ENCODE data around the gene HIF1A. TPM values are rescaled to one million over a fixed set of nuclear protein-coding genes. Genes with fewer than 3 reads are reported as not detected.

The HIF1A gene
- total and polyA plus RNA-seq, 2 of the 13 experiments (the other 11 are each of a cell fraction or from before 2014, with no cell fraction given): 41.0 to 126 TPM

GRCh38 chr14:61695695-61696527, 598 bp downstream of the HIF1A start (continued):
- no peak; a peak in 2 of 4 replicates for TF ChIP-seq HMGXB4 (CRISPR knock-in tag; IDR thresholded peaks at IDR 0.05; ENCODE audit: borderline replicate concordance in 1 of 2, low read depth in 1 of 2)
- no peak for TF ChIP-seq ATF6 (CRISPR knock-in tag; conservative IDR thresholded peaks at IDR 0.05)
- no peak for TF ChIP-seq ZNF460 (CRISPR knock-in tag; IDR thresholded peaks at IDR 0.05; ENCODE audit: borderline replicate concordance)
- TF ChIP-seq MEIS1 (CRISPR knock-in tag; IDR thresholded peaks at IDR 0.05; ENCODE audit: borderline replicate concordance): no peak
- no peak for TF ChIP-seq MAFK (conservative IDR thresholded peaks at IDR 0.05 in 1 of 2, IDR thresholded peaks at IDR 0.05 in 1 of 2; ENCODE audit: low read length in 2 of 2)
- no peak for TF ChIP-seq CBX5 (CRISPR knock-in tag; IDR thresholded peaks at IDR 0.05; ENCODE audit: borderline replicate concordance)
- no peak for TF ChIP-seq XRCC5 (optimal IDR thresholded peaks at IDR 0.05; ENCODE audit: low read length)
- no peak; the same call in 1 of the 2 replicates for TF ChIP-seq STAG1 (CRISPR knock-in tag; IDR thresholded peaks at IDR 0.05)
- no peak for TF ChIP-seq FIP1L1 (IDR thresholded peaks at IDR 0.05; ENCODE audit: borderline replicate concordance, insufficient read depth, low read depth, low read length)
- TF ChIP-seq BCLAF1 (IDR thresholded peaks at IDR 0.05): no peak
- no peak for TF ChIP-seq PRPF4 (IDR thresholded peaks at IDR 0.05; ENCODE audit: low read depth, low read length, poor library complexity, severe bottlenecking)
- TF ChIP-seq THYN1 (CRISPR knock-in tag; IDR thresholded peaks at IDR 0.05; ENCODE audit: borderline replicate concordance, low read depth): no peak
- peak; percentile 95 for TF ChIP-seq RBFOX2 (IDR thresholded peaks at IDR 0.05; ENCODE audit: low read depth, low read length)
- TF ChIP-seq ELF3 (CRISPR knock-in tag; IDR thresholded peaks at IDR 0.05): no peak
- no peak for TF ChIP-seq MXD3 (CRISPR knock-in tag; IDR thresholded peaks at IDR 0.05)
- TF ChIP-seq FOXP4 (CRISPR knock-in tag; IDR thresholded peaks at IDR 0.05): no peak

Data from HepG2 (cell line).